NCI-H146 (cell line): ENCODE measurements around the gene PSMD14.
"Not testable (repeated sequence)": the region's sequence is repeated elsewhere in the genome, so short reads cannot be mapped to it uniquely, and the experiment has no call there.

Experiments
- DNase-seq: peaks from one replicate; lab custom pipeline; 2025; lab: John Stamatoyannopoulos, UW

The PSMD14 gene

DNA sequence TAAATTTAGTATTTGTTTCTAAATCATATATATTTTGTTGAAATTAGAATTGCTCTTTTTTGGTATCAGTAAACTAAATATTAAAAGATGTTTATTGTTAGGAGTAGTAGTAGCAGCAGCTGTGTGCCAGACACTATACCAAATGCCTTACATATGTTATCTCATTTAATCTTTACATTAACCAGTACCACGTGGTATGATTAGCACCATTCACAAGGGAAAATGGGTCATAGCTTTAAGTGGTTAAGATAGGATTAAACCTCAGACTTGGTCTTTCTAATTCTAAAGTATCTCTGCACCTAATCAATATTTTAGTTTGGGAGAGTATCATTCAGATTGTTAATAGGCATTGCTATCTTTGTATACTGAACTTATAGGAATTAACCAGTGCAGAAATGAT, 29.0 kb downstream of the PSMD14 start:
- no peak for DNase-seq

DNA sequence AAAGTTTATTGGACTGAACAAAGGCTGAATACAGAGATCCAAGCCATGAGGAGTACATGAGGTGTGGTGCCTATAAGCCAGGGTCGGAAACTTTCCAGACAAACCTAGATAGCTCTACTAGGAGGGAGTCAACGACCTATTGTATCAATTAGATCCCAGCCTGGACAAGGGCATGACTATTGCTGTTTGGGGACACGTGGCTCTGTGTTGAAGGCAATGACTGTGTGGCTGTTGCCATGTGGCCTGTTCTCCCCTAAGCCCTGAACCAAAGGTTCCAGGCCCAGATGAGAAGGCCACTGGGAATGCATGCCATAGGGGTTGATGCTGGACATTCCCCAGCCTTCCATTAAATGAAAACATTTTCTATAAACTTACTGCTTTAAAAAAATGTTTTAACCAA, 31.3 kb downstream of the PSMD14 start:
- DNase-seq = not testable (repeated sequence)

DNA sequence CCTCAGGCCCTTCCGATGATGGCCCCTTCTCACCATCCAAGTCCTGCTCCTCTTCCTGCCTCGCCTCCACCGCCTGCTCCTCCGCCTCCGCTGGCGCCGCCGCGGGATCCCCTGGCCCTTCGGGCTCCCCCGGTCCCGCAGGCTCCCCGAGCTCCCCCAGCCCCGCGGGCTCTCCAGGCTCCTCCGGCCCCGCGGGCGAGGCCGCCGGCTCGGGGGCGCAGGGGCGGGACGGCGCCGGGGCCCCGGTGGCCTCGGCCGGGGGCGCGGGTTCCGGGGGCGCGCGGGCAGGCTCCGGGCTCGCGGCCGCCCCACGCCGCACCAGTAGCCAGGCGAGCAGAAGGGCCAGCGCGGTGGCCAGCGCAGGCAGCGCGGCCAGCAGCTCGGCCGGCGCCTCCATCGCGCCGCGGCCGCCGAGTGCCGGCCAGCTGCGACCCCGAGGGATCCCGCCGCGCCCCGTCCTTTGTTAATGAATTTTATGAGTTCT, 32.7 kb downstream of the PSMD14 start:
- not testable (repeated sequence) for DNase-seq

DNA sequence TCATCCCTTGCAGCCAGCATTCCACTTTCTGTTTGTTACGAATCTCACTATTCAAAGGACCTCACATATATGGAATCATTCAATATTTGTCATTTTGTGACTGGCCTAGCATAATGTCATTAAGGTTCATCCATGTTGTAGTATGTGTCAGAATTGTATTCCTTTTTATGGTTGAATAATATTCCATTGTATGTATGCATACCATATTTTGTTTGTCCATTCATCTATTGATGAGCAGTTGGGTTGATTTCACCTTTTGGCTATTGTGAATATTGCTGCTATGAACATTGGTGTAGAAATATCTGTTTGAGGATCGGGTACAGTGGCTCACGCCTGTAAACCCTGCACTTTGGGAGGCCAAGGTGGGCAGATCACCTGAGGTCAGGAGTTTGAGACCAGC, 35.0 kb downstream of the PSMD14 start:
- no peak for DNase-seq

DNA sequence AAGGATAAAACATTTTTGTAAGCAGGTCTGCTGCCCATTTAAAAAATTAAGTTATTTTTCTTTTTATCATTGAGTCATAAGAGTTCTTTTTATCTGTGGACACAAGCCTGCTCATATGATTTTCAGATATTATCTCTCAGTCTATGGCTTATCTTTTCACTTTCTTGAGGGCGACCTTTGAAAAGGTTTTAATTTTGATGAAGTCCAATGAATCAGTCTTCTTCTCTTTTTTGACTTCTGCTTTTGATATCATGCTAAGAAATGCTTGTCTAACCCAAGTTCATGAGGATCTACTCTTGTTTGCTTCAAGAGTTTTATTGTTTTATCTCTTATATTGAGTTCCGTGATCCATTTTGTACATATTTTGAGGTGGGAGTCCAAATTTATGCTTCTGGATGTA, 36.5 kb downstream of the PSMD14 start:
- DNase-seq = no peak

DNA sequence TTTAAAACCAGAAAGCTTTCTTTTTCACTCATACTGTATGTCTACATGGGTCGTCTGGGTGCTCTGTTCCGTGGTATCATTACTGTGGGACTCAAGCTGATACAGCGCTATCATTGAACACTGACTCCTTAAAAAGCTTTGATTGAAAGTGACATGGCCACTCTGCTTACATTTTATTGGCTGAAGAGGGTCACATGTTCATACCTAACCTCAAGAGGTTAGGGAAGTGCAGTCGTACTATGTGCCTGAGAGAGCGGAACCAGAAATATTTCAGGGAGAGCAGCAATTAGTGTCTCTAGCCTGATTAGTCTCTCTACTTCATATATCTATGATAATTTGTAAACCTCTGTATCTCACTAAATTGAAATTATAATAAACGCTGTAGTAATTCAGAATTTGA, 43.5 kb downstream of the PSMD14 start:
- DNase-seq = no peak

DNA sequence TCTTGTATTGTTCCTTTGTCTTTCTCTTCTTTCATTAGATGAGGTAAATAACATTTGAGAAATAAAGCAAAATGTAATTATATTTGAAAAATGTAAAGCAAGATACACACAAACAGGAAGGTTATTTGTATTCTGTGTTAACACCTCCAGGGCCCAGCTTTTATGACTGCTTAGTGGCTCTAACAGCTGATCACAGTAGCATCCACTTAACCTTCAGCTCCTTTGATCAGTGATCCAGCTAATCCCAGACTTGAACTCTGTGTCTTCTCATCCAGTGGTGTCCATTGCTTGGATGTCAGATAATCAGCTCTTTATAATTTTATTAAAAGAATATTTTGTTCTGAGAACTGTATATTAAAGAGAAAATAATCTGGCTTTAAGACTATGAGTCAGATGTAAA, 44.5 kb downstream of the PSMD14 start:
- DNase-seq = no peak

DNA sequence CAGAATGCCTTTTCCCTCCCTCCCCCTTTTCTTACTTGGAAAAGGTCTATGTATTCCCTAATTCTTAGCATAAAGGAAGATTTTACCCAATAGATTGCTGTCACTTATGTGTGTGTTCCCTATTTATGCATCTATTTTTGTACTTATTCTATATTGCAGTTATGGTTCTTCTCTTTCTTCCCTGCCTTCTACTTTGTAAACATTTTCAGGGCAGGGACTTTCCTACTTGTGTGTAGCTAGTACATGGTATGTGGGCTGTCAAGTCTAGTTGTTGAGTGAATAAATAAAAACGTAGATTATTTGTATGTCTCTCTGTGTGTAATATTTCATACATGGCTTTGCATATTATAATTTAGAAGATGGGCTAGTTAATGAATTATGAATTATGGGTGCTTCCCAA, 45.3 kb downstream of the PSMD14 start:
- DNase-seq = no peak

DNA sequence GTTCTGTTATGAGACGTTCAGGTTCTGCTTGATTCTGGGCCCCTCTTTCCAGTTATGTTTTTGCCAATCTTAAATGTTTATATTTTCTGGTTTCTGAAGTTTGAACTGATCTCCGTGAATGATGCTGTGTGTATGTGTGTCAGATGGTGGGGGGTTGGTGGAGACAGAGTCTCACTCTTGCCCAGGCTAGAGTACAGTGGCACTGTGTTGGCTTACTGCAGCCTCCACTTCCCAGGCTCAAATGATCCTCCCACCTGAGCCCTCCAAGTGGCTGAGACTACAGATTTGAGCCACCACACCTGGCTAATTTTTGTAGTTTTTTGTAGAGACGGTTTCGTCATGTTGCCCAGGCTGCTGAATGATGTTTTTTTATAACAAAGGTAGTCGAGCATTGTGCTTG, 45.9 kb downstream of the PSMD14 start:
- no peak for DNase-seq

DNA sequence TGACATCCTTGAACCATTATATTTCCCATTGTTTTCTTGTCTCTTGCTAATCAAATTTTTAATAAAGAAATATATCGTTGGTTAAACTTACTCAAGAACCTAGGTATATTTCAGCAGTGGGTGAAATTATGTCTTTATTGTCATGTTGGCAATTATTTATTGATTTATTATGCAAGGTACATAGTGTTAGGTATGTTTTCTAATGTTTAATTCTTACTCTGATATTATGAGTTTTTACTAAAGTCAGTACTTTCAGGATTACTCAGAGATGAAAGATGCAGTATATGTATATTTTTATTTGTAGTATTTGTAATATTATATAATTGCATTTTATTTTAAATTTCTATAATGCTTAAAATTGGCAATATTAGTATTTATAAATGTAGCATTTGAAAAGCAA, 46.9 kb downstream of the PSMD14 start:
- DNase-seq = no peak

DNA sequence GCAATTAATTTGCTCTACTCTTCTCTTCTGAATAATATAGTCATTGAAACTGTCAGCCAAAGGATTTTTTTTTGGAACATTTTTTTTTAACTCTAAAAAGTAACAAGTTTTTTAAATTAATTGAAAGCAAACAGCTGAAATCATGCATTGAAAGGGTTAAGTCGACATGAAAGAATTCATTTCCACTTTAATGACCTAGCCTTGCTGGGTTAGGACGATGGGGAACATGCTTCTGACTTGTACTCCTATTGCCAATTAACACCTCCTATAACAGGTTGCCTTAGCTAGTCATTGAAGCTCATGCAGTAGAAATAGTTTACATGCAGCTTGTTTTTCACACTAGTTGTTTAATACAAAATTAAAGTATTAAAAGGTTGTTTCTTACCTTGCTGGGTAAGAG, 47.8 kb downstream of the PSMD14 start:
- no peak for DNase-seq

DNA sequence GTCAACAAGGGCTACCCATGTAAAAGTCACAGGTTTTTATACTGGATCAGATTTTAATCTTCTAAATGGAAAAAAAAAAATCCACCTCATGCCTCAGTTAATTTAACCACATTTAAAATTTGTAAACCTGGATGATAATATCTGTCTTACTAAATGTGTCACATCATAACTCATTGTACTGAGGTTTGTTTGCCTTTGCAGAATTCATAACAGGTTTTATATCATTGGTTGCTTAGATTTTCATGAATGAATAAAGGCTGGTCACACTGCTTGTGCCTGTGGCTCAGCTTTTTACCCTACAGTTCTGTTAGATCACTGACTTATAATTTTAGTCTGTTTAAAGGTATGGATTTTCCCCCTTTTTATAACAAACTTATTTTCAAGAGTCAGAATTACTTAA, 48.9 kb downstream of the PSMD14 start:
- DNase-seq = no peak

DNA sequence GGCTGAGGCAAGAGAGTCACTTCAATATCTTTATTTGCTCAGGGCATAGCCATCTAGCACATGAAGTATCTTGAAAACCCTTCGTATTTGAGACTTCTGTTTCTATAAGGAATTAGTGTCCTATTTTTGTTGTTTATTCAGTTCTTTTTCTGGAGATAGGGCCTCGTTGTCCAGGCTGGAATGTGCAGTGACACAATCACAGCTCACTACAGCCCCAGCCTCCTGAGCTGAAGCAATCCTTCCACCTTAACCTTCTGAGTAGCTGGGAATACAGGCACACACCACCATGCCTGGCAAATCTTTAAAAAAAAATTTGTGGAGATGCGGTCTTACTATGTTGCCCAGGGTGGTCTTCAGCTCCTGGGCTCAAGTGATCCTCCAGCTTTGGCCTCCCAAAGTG, 50.6 kb downstream of the PSMD14 start:
- no peak for DNase-seq

DNA sequence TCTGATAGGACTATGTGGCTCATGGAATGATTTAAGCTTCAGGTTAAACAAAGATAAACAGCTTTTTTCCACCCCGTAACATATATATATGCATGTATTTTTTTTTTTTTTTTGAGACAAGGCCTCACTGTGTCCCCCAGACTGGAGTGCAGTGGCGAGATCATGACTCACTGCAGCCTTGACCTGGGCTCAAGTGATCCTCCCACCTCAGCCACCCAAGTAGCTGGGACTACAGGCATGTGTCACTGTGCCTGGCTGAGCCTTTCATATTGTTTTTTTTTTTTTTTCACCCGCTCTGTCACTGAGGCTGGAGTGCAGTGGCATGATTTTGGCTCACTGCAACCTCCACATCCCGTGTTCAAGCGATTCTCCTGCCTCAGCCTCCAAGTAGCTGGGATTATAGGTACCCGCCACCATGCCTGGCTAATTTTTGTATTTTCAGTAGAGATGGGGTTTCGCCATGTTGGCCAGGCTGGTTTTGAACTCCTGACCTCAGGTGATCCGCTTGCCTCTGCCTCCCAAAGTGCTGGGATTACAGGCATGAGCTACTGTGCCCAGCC, 52.0 kb downstream of the PSMD14 start:
- DNase-seq = not testable (repeated sequence)

DNA sequence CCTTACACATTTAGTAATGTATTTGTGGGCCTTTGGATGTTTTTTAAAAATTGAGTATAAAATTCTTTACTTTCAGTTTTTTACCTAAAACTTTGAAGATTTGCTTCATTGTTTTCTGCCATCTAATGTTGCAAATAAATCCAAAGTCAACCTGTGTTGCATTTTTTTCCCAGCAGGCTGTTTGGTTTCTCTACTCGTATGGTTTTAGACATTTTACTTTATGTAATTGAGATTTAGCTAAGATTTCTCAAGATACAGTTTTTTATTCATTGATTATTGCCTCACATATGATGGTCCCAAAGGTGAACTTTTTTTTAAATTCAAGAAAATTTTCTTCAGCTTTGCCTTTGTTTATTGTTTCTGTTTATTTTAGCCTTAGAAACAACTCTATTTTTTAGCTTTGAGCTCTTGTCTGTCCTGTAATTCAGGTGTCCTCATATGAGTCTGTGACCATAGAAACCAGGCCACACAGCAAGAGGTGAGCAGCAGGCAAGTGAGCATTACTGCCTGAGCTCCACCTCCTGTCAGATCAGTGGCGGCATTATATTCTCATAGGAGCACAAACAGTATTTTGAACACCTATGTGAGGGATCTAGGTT, 54.4 kb downstream of the PSMD14 start:
- DNase-seq = no peak

DNA sequence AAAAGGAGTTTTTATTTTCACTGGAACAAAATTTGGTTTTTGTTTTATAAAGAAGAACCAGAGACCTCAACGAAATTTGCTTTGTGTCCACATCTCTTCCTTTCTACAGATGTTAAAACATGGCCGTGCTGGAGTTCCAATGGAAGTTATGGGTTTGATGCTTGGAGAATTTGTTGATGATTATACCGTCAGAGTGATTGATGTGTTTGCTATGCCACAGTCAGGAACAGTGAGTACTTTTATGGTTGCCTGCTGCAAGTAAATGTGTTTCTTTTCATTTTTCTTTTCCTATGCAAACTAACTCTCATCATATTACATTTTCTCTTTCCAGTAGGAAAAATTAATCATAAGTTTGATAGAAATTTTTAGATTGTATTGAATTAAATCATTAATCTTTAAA, 59.5 kb downstream of the PSMD14 start:
- no peak for DNase-seq

DNA sequence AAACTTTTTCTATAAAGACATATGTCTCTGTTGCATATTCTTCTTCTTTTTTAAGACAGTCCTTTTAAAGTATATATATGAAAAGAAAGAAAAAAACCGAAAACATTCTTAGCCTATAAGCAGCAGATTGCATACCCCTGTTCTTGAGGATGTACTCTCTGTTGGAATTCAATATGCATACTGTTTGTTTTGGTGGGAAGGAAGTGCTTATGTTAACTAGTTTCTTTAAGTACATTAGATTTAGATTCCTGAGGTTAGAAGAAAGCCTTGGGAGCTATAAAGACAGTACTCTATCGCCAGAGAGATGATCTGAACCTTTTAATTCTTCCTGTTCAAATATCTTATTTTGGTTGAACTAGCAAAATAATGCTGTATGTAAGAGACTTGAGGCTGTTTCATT, 61.1 kb downstream of the PSMD14 start:
- no peak for DNase-seq

DNA sequence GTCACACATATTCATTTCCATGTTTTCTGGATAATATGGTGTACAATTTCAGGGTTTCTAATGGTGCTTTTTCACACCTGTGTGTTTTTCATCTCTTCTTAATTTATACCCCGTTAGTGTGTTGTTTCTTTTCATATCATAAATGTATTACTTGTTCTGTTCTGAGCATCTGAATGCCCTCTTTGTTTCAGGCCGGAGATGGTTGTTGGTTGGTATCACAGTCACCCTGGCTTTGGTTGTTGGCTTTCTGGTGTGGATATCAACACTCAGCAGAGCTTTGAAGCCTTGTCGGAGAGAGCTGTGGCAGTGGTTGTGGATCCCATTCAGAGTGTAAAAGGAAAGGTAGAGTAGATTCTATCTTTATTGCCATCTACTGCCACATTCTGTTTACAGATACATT, 62.8 kb downstream of the PSMD14 start:
- peak; percentile 46 for DNase-seq

DNA sequence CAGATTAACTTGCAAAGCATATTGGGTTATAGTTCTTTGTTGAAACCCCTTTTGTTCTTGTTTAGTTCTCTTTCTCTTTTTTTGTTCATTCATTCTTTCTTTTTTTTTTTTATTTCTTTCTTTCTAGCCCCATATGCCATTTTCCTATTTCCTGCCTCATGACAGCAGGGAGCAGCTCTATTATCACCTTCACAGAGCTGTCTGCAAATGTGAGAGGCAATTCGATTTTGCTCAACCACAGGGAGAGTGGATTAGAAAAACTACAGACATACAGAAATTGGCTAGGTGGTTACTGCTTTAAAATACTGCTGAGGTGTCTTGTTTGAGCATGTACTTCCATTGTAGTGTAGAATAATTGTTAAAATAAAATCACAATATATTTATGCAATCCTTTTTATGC, 63.6 kb downstream of the PSMD14 start:
- DNase-seq = peak; percentile 56

DNA sequence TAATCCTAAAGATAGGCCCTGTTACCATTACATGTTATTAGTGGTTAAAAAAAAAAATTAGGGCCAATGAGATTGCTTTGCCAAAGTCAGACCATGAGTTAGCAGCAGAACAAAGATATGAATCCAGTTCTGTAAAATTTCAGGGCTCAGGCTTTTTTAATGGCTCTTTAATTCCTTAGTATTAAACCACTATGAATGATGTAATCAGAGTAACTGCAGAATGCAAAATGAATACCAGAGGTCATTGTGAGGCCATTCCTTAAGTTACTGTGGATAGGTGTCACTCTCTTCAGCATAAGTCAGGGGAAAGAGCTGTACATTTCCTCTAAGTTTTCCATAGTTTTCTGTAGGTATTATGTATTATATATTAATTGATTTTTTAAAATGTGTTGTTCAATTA, 65.7 kb downstream of the PSMD14 start:
- DNase-seq = no peak

DNA sequence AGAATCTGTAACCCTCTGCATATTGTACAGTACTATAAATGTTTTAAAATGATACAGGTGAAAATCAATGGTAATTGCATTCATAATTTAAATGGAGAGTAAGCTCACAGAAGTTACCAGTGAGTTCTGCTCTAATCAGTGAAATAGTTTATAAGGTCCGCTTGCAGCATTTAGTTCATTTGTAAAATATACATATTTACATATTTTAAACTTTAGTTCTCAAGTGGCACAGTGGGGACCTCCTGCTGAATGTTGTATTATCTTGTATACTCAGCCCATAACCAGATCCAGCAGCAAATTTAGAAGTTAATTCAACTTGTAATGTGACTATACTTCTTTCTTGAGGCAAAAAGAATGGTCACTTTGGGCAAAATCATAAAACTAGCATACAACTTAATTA, 66.2 kb downstream of the PSMD14 start:
- DNase-seq = no peak

DNA sequence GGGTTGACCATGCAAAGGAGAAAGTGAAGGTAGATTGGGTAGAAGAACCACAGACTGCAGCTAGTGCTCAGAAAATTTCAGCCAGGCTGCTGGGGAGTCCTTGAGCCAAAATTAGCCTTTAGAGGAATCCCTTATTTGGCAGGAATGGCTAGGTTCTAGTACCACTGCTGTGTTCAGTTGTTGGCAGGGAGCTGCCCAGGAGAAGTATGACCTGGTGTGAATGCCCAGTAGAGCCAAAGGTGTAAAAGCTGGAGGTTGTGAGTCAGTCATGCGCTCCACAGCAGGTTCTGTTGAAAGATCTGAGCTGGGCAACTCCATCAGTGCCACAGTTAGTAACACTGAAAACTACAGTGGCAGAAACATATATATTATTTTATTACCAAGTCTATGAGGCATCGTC, 71.5 kb downstream of the PSMD14 start:
- DNase-seq = no peak

DNA sequence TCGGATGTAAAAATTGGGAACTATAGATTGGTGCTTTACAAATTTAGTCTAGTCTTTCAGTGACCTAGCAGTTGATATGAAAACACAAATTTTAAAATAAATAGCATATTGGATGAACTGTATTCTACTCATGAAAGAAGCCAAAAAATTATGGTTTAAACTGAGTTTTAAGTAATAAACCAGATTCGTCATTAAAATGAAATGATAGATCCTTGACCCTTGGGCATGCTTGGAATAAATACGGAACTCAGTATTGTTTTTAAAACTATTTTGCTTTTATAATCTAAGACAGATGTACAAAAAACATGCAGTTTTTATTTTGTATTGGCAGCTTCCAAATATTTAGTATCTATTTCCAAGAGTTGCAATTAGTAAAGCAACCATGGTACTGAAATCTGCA, 73.3 kb downstream of the PSMD14 start:
- DNase-seq = no peak

DNA sequence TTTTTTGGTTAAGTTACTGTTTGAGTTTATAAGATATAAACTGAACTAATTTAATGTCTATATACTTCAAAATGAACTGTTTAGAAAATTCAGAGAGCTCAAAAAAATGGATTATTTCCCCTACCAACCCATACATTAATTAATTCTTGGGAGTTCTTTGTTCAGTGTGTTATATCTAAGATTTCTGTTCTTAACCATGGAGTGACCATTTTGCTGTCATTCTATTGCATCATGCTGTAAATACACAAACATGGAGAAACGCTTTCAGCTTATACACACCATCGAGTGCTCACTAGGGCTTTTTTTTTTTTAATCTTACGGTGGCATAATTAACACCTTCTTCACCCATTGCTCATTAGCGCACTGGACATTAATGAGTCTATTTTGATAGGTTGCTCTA, 74.5 kb downstream of the PSMD14 start:
- DNase-seq = no peak
